HG02759 (cell line): ENCODE measurements around the gene ANKRD36C.
"Not testable (repeated sequence)": the region's sequence is repeated elsewhere in the genome, so short reads cannot be mapped to it uniquely, and the experiment has no call there.

ENCODE experiments used
- ATAC-seq: cut with Tn5 transposase; IDR thresholded peaks from one replicate; pipeline ENCODE4 v1.9.1; 2021; ENCODE audit warnings: mild to moderate bottlenecking, moderate library complexity; ENCODE audit not compliant: unreplicated experiment

The ANKRD36C gene

DNA sequence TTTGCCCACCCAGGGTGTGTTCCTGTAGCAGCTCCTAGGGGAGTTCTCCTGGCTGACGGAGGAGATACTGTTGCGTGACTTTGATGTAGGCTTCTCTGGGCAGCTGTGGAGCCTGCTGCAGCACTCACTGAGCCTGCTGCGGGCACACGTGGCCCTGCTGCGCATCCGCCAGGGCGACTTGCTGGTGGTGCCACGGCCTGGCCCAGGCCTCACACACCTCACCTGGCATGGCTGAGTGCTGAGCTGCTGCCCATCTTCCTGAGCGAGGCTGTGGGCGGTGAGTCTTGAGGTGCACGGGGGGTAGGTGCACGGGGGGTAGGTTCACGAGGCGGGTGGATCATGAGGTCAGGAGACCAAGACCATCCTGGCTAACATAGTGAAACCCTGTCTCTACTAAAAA is 191.7 kb downstream of the ANKRD36C start:
- no peak for ATAC-seq

DNA sequence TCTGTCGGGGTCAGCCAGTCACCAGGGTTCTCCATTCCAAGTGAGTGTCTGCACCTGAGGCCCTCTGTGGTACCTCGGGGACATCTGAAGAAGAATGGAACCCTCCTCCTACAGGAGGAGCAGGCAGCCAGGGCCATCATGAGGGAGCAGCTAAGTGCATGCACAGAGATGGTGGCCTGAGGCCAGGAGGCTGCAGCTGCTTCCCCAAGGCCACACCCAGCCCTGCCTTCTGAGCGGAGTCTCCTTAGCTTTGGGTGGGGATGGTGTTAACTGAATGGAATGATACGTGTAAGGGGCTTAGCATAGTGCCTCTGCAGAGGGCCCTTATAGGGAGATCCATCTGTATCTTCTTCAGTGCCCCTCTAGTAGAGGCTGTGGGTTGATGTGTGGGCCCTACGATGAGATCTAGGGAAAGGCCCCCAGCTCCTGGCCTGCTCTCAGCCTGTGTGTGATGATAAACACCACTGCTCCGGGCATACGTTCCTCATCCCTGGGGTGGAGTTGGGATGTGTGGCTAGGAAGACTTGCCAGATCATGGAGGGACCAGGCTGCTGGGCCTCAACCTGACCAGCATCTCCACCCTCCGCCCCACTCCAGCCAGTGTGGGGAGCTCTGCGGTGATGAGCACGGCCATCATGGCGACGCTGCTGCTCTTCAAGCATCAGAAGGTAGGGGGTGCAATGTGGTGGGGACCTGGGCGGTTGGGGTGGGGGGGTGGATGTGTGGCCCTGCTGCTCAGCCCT is 192.3 kb downstream of the ANKRD36C start:
- ATAC-seq, result not testable (repeated sequence)

DNA sequence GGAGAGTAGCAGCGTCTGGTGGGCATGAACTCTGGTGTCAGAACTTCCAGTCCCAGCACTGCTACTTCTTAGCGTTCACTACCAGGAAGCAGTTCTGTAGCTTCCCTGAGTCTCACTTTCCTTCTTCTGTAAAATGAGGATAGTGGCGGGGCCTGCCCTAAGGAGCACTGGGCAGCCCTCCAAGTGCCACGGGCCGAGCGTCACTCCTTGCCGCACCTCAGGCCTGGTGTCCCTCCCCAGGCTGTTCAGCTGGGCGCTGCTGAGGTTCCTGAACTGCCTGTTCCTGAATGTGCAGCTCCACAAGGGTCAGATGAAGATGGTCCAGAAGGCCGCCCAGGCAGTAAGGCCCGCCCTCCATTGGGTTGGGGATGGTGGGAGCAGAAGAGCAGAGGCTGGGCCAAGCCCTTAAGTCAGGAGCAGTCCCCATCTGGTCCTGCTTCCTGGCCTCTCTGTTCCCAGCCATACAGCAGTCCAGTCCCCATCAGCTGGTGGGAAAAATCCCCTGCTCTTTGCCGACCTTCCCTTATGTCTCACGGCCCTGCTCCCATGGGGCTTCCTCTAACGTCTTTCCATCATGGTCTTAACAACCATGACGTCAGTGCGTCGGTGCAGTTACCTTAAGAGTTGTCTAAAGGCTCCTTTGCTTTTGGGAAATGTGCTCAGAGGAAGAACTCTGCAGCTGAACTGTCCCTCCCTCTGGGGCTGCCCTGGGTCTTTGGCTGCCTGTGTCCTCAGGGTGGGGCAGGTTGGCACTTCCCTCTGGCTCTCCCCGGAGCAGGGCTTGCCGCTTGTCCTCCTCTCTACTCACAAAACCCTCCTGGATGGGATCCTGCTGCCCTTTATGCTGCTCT is 195.2 kb downstream of the ANKRD36C start:
- not testable (repeated sequence) for ATAC-seq

DNA sequence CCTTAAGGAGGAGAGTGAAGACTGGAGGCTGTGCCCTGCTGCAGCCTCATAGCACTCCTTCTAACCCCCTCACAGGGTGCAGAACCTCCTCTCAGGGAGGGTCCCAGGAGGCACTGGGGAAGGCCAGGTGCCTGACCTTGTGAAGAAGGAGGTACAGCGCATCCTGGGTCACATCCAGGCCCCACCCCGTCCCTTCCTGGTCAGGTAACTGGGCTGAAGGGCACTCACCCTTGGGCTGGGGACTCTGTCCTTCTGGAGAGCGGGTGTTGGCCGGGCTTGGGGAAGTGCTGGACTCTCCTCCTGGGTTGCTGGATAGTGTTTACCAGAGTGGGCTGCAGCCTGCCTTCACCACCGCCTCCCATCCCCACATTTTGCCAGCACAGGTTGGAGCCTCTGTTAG is 197.7 kb downstream of the ANKRD36C start:
- not testable (repeated sequence) for ATAC-seq

DNA sequence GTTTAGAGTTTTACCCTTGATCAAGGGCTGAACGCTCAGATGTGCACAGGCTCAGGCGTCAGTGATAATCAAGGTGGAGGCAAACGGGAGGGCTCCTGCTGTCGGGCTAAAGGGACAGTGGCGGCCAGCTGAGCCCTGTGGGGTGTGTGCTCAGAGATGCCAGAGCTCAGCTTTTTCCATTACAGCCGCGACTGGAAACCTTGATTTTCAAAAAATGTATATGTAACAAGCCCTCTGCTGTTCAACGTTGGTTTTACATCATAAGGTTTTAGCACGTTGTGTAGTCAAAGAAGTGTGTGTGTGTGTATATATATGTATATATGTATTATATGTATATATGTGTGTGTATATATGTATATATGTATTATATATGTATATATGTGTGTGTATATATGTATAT is 201.4 kb downstream of the ANKRD36C start:
- ATAC-seq, result not testable (repeated sequence)

DNA sequence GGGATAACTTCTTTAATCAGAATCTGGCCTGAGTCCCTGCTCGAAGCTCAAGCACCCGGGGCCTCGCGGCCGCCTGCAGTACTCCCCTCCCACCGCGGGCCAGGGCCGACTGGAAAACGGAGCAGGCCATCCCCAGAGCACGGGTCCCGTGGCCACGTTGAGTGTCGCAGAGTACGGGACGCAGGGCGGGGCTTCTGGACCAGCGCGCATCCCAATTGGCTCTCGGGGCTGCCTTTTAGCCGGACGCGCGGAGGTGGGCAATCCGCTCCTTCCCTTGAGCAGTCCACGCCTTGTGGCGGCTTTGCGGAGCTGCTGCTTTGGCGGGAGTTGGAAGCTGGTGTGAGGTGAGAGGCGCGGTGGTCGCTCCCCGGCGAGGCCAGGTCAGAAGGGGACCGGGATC is 202.2 kb downstream of the ANKRD36C start:
- not testable (repeated sequence) for ATAC-seq

DNA sequence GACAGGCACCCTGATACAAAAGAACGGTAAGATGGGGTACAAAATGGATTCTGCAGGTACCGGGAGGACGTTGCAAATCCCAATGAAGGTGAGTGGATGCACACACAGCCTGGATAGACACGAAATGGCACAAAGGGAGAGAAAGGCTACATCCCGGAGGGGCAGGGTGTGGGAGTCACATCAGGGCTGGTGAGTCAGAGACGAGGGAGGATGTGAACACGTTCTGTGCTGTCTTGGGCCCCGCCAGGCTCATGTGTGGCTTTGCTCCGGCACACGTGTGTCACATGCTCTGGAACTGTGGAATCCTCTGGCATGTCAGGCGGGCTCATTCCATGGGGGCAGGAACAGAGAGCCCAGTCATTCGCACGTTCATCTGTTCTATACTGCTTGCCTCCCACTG is 203.0 kb downstream of the ANKRD36C start:
- not testable (repeated sequence) for ATAC-seq
